Thoracic aorta (tissue), 2 donors: ENCODE results near the gene ERGIC1. TPM values are rescaled to one million over a fixed set of nuclear protein-coding genes. Genes with fewer than 3 reads are reported as not detected.

Experiments used
- ATAC-seq: fragments of 150-250 bp; one replicate; pipeline ENCODE4 v1.8.0; 2017; ENCODE audit warnings: low read depth; ENCODE audit not compliant: insufficient number of reproducible peaks, low FRiP score
- DNase-seq: peaks from one replicate; pipeline ENCODE4 v3.0.0-alpha.2; 2020; ENCODE audit warnings: low spot score
- H3K27ac ChIP-seq, 2 donors: fragments of 200-600 bp; sonication (generic); 1 replicate in 1 of 2; 2 replicates in 1 of 2; pipeline ENCODE4 v1.5.1; 2016; ENCODE audit warnings: mild to moderate bottlenecking in 2 of 2, moderate library complexity in 2 of 2
- H3K27me3 ChIP-seq: fragments of 200-600 bp; sonication (generic); replicated peaks from 2 replicates; pipeline ENCODE4 v1.6.0; 2016; ENCODE audit warnings: mild to moderate bottlenecking; ENCODE audit not compliant: insufficient read depth
- H3K36me3 ChIP-seq: fragments of 200-600 bp; sonication (generic); one replicate; pipeline ENCODE4 v1.5.1; 2016
- H3K4me1 ChIP-seq, 2 donors: fragments of 200-600 bp; sonication (generic); 1 replicate in 1 of 2; 2 replicates in 1 of 2; pipeline versions ENCODE4 v1.5.1 to v1.6.0; 2016; ENCODE audit warnings: low read depth in 2 of 2, mild to moderate bottlenecking in 1 of 2; ENCODE audit not compliant: control insufficient read depth in 1 of 2
- H3K4me3 ChIP-seq: fragments of 200-600 bp; sonication (generic); 2 replicates; pipeline ENCODE4 v1.5.1; 2016; ENCODE audit warnings: mild to moderate bottlenecking
- H3K9me3 ChIP-seq: fragments of 200-600 bp; sonication (generic); 2 replicates; pipeline ENCODE4 v1.5.1; 2016
- CTCF ChIP-seq: fragments of 200-600 bp; sonication (generic); IDR thresholded peaks from one replicate; pipeline ENCODE4 v1.5.1; 2019; ENCODE audit warnings: antibody characterized with exemption
- total RNA-seq, 2 donors: library from RNA; depleted of rRNA; stranded (reverse); fragments of >200 nt; gene quantifications; one replicate each; pipeline versions ENCODE4 v1.1.0 to v1.2.3, GENCODE V29; 2016

ERGIC1 gene
- total RNA-seq, 2 donors from 2014 or later, result 141 to 230 TPM

DNA sequence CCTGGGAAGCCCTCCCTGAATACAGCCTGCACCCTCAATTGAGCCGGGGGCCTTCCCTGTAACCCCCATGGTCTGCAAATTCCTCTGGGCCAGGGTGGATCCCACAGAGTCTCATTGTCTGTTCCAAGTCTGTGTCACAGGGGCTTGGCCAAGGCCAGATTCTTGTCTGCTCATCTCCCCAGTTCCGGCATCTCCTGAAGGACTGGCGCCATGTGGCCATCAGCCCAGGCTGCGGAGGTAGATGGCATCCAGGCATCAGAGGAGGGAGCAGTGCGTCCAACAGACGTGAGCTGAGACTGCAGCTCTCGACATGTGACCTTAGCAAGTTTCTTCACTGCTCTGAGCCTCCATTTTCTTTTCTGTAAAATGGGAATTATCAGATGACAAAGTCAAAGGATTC is 87.9 kb downstream of the ERGIC1 start:
- Histone ChIP-seq H3K27me3 (no peaks in the 10 kb centered on the region), H3K27ac (peak overlapping the region; percentile 91 to 97), H3K4me1 (peaks cover 5 to 29% of the 10 kb centered on the region in 2 donors), H3K4me3 (no peak overlapping the region), H3K36me3 (peaks cover 20% of the 10 kb centered on the region), H3K9me3 (no peaks in the 10 kb centered on the region)
- TF ChIP-seq CTCF, result no peak
- ATAC-seq, result no peak
- no peak for DNase-seq

DNA sequence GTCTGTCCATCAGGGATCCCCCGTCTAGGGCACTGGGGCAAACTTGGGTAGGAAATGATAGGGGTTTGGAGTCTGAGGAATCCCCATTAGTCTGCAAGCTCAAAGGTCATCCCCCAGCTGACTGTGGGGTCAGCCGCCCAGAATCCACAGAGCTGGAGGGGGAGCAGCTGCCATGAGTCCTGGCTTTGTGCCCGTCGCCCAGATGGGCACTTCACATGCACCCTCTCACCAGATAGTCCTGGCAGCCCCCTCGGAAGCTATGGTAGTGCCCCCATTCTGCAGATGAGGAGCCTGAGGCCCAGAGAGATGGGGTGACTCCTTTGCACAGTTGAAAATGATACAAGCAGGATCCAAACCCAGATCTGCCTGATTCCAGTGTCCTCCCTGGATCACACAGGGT is 89.5 kb downstream of the ERGIC1 start:
- Histone ChIP-seq H3K4me3 (no peak overlapping the region), H3K36me3 (peaks cover 35% of the 10 kb centered on the region), H3K27me3 (no peaks in the 10 kb centered on the region), H3K4me1 (peaks cover 5 to 25% of the 10 kb centered on the region in 2 donors), H3K27ac (no peak overlapping the region), H3K9me3 (no peaks in the 10 kb centered on the region)
- no peak for DNase-seq
- no peak for ATAC-seq
- no peak for TF ChIP-seq CTCF

DNA sequence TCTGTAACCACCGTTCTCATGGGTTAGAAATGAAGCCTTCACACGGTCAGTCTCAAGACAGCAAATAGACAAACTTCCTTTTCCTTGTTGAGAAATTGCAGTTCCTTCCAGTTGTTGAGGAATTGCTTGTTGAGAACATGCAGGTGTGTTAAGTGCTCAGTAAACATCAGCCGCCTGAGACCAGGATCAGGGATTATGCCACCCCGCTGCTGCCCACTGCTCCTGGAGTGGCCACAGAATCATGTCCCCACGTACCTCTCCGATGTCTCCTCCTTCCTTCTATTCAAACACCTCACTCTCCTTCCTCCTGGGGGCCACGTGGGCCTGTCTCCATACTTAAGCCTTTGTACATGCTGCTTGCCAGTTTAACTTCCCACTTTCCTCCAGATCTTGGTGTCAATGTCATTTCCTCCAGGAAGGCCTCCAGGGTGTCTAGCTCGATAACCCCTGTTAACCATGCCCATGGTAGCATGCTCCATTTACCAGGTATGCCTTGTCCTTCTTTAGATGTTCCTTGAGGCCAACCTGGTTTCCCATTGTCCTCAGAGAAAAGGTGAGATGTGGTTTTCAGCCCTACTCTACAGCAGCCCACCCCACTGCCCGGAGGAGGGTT is 91.4 kb downstream of the ERGIC1 start:
- peaks cover 3 to 8% of the 10 kb centered on the region in 2 donors for H3K4me1 ChIP-seq
- no peak overlapping the region for H3K4me3 ChIP-seq
- H3K27ac ChIP-seq, result peak overlapping the region in 1 of 2 donors; percentile 44
- peaks cover 36% of the 10 kb centered on the region for H3K36me3 ChIP-seq
- no peaks in the 10 kb centered on the region for H3K9me3 ChIP-seq
- DNase-seq (no peak), ATAC-seq (no peak)
- TF ChIP-seq CTCF, result no peak
- H3K27me3 ChIP-seq, result no peaks in the 10 kb centered on the region

DNA sequence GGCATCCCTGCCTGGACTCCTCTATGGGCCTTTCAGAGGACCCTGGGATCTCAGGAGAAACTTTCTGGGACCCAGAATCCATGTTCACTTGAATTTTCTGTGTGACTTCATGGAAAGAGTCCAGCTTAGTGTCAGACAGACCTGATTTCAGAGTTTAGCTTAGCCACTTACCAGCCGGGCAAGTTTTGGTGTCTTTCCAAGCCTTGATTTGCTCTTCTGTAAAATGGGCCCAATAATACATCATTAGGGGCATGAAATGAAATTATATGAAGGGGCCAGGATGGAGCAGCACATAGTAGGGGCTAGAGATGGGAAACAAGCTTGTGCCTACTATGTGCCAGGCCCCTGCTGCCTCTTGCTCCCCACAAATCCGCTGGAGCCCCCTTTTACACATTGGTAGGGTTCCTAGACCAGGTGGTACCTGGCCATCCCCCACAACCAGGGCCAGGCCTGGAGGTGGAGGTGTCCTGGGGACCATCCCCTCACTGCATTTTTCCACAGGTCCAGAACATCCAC is 92.0 kb downstream of the ERGIC1 start:
- ATAC-seq (no peak), DNase-seq (no peak)
- Histone ChIP-seq H3K36me3 (peaks cover 36% of the 10 kb centered on the region), H3K27ac (peak overlapping the region; percentile 5 to 44), H3K27me3 (no peaks in the 10 kb centered on the region), H3K4me1 (peaks cover 8 to 9% of the 10 kb centered on the region in 2 donors), H3K9me3 (no peaks in the 10 kb centered on the region), H3K4me3 (no peak overlapping the region)
- no peak for TF ChIP-seq CTCF

GRCh38 chr5:172926796-172927195 is 92.7 kb downstream of the ERGIC1 start:
- peak overlapping the region in 1 of 2 donors; percentile 44 for H3K27ac ChIP-seq
- ATAC-seq (no peak), DNase-seq (no peak)
- H3K4me3 ChIP-seq, result no peak overlapping the region
- H3K36me3 ChIP-seq, result peaks cover 32% of the 10 kb centered on the region
- no peaks in the 10 kb centered on the region for H3K9me3 ChIP-seq
- no peaks in the 10 kb centered on the region for H3K27me3 ChIP-seq
- no peak for TF ChIP-seq CTCF
- peaks cover 8 to 16% of the 10 kb centered on the region in 2 donors for H3K4me1 ChIP-seq
